Occipital lobe (tissue), 2 donors: ENCODE results near the gene ARPC2. TPM values are rescaled to one million over a fixed set of nuclear protein-coding genes. Genes with fewer than 3 reads are reported as not detected.

Experiments used
- DNase-seq: peaks from one replicate; lab custom pipeline; 2025; lab: John Stamatoyannopoulos, UW
- total RNA-seq: library from RNA; depleted of rRNA; stranded (reverse); fragments of >200 nt; gene quantifications from one replicate; pipeline ENCODE4 v1.2.3, GENCODE V29; 2014

ARPC2 gene
- total RNA-seq, 1 donor from 2014 or later = 110 TPM

GRCh38 chr2:218289639-218290315 is 72.8 kb downstream of the ARPC2 start:
- DNase-seq = no peak

GRCh38 chr2:218290316-218291261 is 73.6 kb downstream of the ARPC2 start:
- no peak for DNase-seq

- no peak for DNase-seq
Observed at GRCh38 chr2:218291318-218292047, 74.5 kb downstream of the ARPC2 start.

DNA sequence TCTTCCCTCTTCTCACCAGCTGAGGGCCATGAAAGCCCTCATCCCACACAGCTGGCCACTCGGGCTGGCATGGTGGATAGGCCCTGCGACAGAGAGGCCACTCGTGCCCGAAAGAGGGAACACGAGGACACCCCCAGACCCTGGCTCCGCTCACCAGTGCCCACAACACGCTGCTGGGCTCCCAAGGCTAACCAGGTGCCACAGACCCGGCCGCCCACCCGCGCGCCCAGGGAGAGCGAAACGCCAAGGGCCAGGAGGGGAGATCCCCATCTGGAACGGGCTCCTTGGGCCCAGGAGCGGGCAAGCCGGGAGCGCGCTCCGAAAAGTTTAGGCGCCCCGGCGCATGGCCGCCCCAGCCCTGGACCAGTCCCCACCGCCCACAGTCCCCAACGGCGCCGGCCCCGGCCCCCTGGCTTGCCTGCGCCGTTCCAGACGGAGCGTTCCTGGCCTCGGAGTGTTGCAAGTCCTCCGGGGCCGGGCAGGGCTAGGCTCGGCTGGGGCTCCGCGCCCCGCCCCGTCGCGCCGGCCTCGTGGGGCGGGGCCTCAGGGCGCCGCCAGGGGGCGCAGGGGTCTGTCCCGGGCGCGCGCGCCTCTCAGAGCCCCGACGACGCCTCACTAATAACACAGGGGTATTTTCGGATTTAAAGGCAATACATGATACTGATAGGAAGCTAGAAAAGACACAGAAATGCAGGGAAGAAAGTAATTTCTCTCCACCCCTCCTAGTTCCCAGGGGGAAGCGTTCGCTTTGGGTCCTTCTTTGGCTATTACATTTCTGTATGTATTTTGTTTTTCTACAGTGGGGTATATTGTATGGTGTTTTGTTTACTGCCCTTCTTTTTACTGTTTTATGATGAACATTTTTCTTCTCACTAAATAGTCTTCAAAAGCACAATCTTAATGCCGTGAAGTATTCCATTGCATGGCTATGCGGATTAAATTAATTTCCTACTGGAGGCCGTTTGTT is 75.3 kb downstream of the ARPC2 start, which contains the start of gene TMBIM1:
TSS of gene TMBIM1 (minus strand) at position 456 of the 967 bp plus-strand sequence. CDS start 10,362 bp downstream, outside the sequence.
- peak; percentile 24 for DNase-seq

- no peak for DNase-seq
Observed at GRCh38 chr2:218293715-218294429, 76.9 kb downstream of the ARPC2 start.

- no peak for DNase-seq
Observed at GRCh38 chr2:218294430-218295022, 77.5 kb downstream of the ARPC2 start.

DNA sequence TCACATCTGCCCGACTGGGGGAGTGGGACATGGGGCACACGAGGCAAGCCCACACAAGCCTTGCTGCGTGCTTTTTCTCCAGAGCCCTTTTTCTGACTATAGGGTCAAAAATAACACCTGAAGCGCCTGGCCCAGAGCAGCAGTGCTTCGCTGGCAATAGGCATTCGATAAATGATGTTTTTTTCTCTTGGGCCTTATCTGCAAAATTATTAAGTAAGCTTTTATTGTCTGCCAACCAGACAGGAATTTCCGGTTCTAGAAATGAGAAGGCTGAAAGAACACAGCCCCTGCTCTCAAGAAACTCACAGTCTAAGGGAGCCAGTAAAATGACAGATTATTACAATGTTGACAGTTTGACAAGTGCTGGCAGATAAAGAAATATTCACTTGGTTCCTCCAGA is 78.0 kb downstream of the ARPC2 start:
- DNase-seq = no peak

- no peak for DNase-seq
Observed at GRCh38 chr2:218296200-218296599, 79.2 kb downstream of the ARPC2 start.

DNA sequence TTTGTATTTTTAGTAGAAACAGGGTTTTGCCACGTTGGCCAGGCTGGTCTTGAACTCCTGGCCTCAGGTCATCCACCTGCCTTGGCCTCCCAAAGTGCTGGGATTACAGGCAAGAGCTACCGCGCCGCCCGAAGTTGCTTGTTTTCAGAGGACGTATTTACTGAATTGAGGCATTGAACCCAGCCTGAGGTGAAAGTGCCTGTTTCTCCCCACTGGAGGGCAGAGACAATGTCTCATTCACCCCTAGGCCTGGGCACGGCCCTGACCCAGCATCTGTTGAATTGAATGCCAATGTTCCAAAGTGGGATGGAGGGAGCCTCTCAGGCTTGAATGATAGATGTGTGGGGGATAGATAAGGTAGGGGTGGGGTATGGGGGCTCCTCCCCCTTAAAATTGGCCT is 79.9 kb downstream of the ARPC2 start:
- DNase-seq = peak; percentile 43

DNA sequence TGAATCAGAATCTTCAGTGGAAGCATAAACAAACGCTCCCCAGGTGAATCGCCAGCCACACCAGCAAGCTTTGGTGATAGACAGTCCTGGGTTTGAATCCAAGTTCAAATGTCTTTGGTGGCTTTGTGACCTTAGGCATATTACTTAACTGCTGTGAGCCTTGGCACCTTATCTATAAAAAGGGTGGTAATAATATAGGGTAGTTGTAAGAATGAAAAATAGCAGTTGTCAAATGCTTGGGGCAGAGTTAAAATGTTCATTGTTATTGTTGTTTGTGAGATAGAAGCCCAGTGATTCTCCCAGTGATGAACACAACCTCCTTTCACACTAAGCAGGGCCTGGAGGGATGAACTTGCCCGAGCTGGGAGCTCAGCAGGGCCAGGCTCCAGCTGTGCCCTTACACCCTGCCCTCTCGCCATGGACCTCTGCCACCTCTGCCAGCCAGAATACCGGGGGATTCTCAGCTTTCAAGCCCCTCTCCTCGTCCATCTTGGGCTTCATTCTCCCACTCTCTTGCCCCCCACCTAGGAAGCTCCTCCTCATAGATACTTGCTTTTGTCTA is 81.4 kb downstream of the ARPC2 start:
- DNase-seq = peak; percentile 45

DNA sequence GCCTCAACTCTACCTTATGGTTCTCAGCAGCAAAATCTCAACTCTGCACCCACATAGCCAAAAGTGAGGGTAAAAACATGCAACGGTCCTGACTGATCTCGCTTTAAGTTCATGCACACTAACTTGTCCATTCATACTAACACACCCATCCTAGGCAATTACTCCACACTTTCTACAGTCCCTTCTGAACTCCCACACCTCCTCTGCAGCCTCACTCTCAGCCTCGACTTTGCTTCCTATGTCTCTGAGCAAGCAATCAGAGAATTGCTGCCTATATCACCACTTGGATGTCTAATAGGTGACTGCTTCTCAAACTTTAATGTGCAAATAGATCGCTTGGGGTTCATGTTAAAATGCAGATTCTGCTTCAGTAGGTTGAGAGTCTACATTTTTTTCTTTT is 83.2 kb downstream of the ARPC2 start:
- no peak for DNase-seq

GRCh38 chr2:218301176-218301819 is 84.3 kb downstream of the ARPC2 start:
- DNase-seq = peak; percentile 63

Other genes with a start within 250 kb of the ARPC2 start
- gene TNS1, start 214.2 kb upstream of the ARPC2 start, total RNA-seq = 3.1 TPM
- gene RUFY4, start 147.9 kb upstream of the ARPC2 start, total RNA-seq = 0.78 TPM
- 2.3 TPM for gene CXCR2, start 91.2 kb upstream of the ARPC2 start, total RNA-seq
- gene CXCR1, start 50.2 kb upstream of the ARPC2 start, total RNA-seq = not detected
- not detected for gene GPBAR1, start 43.8 kb downstream of the ARPC2 start, total RNA-seq
- 105 TPM for gene AAMP, start 52.9 kb downstream of the ARPC2 start, total RNA-seq
- gene PNKD, start 53.3 kb downstream of the ARPC2 start, total RNA-seq = 18.2 TPM
- gene TMBIM1, start 75.3 kb downstream of the ARPC2 start, total RNA-seq = 16.2 TPM
- 0.31 TPM for gene CATIP, start 139.7 kb downstream of the ARPC2 start, total RNA-seq
- gene SLC11A1, start 165.1 kb downstream of the ARPC2 start, total RNA-seq = 1.7 TPM
- gene CTDSP1, start 182.7 kb downstream of the ARPC2 start, total RNA-seq = 13.3 TPM
- gene VIL1, start 201.9 kb downstream of the ARPC2 start, total RNA-seq = not detected